MM.1S (cell line): Measurements from ENCODE around the gene SLC9A3.
A peak's percentile ranks its signal among the peaks of the same experiment; 100 is the strongest.

Source experiments
- DNase-seq: peaks from one replicate; pipeline ENCODE4 v3.0.0-alpha.2; 2015
- H2AFZ ChIP-seq: fragments of 300-600 bp; sonication (generic); 2 replicates; pipeline ENCODE4 v1.6.0; 2016; ENCODE audit warnings: antibody characterized with exemption, low read length
- H3F3A ChIP-seq: fragments of 300-600 bp; sonication (generic); 2 replicates; pipeline ENCODE4 v1.6.1; 2016; ENCODE audit warnings: mild to moderate bottlenecking, antibody characterized with exemption, low read length, moderate library complexity, mixed read lengths; ENCODE audit not compliant: insufficient read depth
- H3K27ac ChIP-seq: fragments of 300-600 bp; sonication (generic); 2 replicates; pipeline ENCODE4 v1.5.1; 2016; ENCODE audit warnings: mild to moderate bottlenecking, low read length
- H3K27me3 ChIP-seq: fragments of 300-600 bp; sonication (generic); replicated peaks from 2 replicates; pipeline ENCODE4 v1.6.0; 2016; ENCODE audit warnings: low read length; ENCODE audit not compliant: insufficient read depth
- H3K36me3 ChIP-seq: fragments of 300-600 bp; sonication (generic); replicated peaks from 2 replicates; pipeline ENCODE4 v1.6.1; 2016; ENCODE audit warnings: mild to moderate bottlenecking, low read length, mixed read lengths; ENCODE audit not compliant: insufficient read depth
- H3K4me1 ChIP-seq: fragments of 300-600 bp; sonication (generic); 2 replicates; pipeline ENCODE4 v1.6.1; 2016; ENCODE audit warnings: low read length, mixed read lengths
- H3K4me2 ChIP-seq: fragments of 300-600 bp; sonication (generic); 2 replicates; pipeline ENCODE4 v1.6.0; 2016; ENCODE audit warnings: low read depth, low read length
- H3K4me3 ChIP-seq: fragments of 300-600 bp; sonication (generic); 2 replicates; pipeline ENCODE4 v1.5.1; 2016; ENCODE audit warnings: low read length, mixed read lengths
- H3K79me2 ChIP-seq: fragments of 300-600 bp; sonication (generic); 2 replicates; pipeline ENCODE4 v1.6.1; 2016; ENCODE audit warnings: mixed run types, low read length, mixed read lengths
- H3K9ac ChIP-seq: fragments of 300-600 bp; sonication (generic); 2 replicates; pipeline ENCODE4 v1.6.1; 2016; ENCODE audit warnings: low read length, mixed read lengths
- H3K9me2 ChIP-seq: fragments of 300-600 bp; sonication (generic); replicated peaks from 2 replicates; pipeline ENCODE4 v1.6.1; 2016; ENCODE audit warnings: mild to moderate bottlenecking, low read length, mixed read lengths; ENCODE audit not compliant: insufficient read depth
- H3K9me3 ChIP-seq: fragments of 300-600 bp; sonication (generic); replicated peaks from 2 replicates; pipeline ENCODE4 v1.6.1; 2016; ENCODE audit warnings: mild to moderate bottlenecking, low read length, mixed read lengths; ENCODE audit not compliant: insufficient read depth
- H4K20me1 ChIP-seq: fragments of 300-600 bp; sonication (generic); 2 replicates; pipeline ENCODE4 v1.6.1; 2016; ENCODE audit warnings: mild to moderate bottlenecking, low read length, moderate library complexity, mixed read lengths; ENCODE audit not compliant: insufficient read depth
- EZH2 ChIP-seq: fragments of 300-600 bp; sonication (generic); optimal IDR thresholded peaks from 2 replicates; pipeline ENCODE3; 2017; ENCODE audit warnings: low read depth, mild to moderate bottlenecking, antibody characterized with exemption, low read length, mixed read lengths
- EZH2phosphoT487 ChIP-seq: fragments of 300-600 bp; sonication (generic); IDR thresholded peaks from 2 replicates; pipeline ENCODE4 v1.6.1; 2018; ENCODE audit warnings: antibody characterized with exemption, low read length
- TF ChIP-seq, protein P1 (sequence below): fragments of 300-600 bp; sonication (generic); IDR thresholded peaks from 2 replicates; pipeline ENCODE4 v1.5.1; 2016; ENCODE audit warnings: antibody characterized with exemption, low read length, mixed read lengths

The SLC9A3 gene

DNA sequence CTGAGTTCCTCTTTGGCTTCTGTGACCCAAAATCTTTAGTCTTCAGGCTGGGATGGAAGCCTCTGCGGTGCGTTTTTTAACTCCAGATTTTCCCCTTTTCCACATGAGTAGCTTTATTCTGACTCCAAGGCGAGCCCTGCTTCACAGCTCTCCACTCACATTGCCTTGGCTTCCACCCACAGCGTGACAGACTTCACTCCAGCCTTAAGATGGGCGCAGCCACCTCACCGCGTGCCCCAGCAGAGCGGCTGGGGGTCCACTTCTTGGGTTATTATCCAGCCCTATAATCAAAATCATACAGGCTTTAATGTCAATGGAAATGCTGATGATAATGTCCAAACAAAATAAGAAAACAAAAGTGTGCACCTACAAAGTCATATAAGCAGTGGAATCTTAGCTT lies 80.0 kb downstream of the SLC9A3 start:
- H2AFZ ChIP-seq, result no peak overlapping the region

DNA sequence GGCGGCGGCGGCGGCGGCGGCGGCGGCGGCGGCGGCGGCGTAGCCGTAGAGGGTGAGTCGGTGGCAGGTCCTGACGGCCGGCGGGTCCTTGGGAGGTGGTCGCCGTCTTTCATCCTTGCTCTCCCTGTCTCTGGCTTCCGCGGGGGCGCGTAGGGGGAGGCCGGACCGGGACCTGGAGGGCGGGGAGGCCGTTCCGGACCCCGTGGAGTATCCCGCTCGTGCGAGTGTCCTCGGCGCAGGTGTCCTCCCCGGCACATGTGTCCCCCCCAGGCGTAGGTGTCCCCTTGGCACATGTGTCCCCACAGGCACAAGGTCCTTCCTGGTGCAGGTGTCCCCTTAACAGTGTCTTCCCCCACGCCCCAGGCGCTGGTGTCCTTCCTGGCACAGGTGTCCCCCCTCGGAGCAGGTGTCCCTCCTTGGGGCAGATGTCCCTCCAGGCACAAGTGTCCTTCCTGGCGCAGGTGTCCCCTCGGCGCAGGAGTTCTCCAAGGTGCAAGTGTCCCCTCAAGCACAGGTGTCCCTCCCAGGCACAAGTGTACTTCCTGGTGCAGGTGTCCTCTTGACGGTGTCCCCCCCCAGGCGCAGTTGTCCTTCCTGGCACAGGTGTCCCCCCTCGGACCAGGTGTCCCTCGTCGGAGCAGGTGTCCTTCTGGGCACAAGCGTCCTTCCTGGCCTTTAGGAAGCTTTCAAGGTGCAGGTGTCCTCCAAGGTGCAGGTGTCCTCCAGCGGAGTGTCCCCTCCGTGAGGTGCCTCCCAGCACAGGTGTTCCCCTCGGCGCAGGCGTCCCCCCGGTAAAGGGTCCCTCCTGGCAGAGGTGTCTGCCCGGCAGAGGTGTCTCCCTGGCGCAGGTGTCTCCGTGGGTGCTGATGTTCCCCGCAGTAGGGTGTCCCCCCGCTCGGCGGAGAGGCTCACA lies 80.8 kb downstream of the SLC9A3 start:
- Histone ChIP-seq H2AFZ (peak overlapping the region; percentile 52; the same call in 1 of the 2 replicates), H3K79me2 (peaks cover 48% of the 10 kb centered on the region)

More for the DNA sequence above, 80.0 kb downstream of the SLC9A3 start:
- H3K4me1 ChIP-seq, result peaks cover 24% of the 10 kb centered on the region
- no peak overlapping the region for H3K27ac ChIP-seq
- H3F3A ChIP-seq, result 0 out of 2 replicates have a peak, but pooled peaks cover 3% of the 10 kb centered on the region
- no peaks in the 10 kb centered on the region for H3K9me3 ChIP-seq
- H3K9ac ChIP-seq, result no peak overlapping the region
- TF ChIP-seq, protein P1, sequence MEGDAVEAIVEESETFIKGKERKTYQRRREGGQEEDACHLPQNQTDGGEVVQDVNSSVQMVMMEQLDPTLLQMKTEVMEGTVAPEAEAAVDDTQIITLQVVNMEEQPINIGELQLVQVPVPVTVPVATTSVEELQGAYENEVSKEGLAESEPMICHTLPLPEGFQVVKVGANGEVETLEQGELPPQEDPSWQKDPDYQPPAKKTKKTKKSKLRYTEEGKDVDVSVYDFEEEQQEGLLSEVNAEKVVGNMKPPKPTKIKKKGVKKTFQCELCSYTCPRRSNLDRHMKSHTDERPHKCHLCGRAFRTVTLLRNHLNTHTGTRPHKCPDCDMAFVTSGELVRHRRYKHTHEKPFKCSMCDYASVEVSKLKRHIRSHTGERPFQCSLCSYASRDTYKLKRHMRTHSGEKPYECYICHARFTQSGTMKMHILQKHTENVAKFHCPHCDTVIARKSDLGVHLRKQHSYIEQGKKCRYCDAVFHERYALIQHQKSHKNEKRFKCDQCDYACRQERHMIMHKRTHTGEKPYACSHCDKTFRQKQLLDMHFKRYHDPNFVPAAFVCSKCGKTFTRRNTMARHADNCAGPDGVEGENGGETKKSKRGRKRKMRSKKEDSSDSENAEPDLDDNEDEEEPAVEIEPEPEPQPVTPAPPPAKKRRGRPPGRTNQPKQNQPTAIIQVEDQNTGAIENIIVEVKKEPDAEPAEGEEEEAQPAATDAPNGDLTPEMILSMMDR, result no peak
- TF ChIP-seq EZH2, result no peak
- TF ChIP-seq EZH2phosphoT487, result no peak
- H3K79me2 ChIP-seq, result peaks cover 50% of the 10 kb centered on the region
- 0 out of 2 replicates have a peak, but pooled peaks cover 12% of the 10 kb centered on the region for H3K36me3 ChIP-seq
- peak overlapping the region; percentile 94 for H3K4me2 ChIP-seq
- H3K9me2 ChIP-seq, result no peaks in the 10 kb centered on the region
- H3K27me3 ChIP-seq, result no peaks in the 10 kb centered on the region
- H4K20me1 ChIP-seq, result no peaks in the 10 kb centered on the region
- DNase-seq, result no peak
- H3K4me3 ChIP-seq, result peak overlapping the region; percentile 100; the same call in 1 of the 2 replicates

GRCh38 chr5:442335-443238 lies 81.7 kb downstream of the SLC9A3 start, which contains the start of gene EXOC3:
Gene EXOC3, plus strand, starts transcription at chr5:443176. Its CDS starts 3,030 bp downstream, at chr5:446206.
- peak within 1 kb of the TSS; percentile 84 for H3K9ac ChIP-seq
- H3K36me3 ChIP-seq, result 0 out of 2 replicates have a peak, but pooled peaks cover 3% of the 10 kb centered on the region
- peaks cover 24% of the 10 kb centered on the region for H3K4me1 ChIP-seq
- peak within 1 kb of the TSS; percentile 17; the same call in 1 of the 2 replicates for H3K27ac ChIP-seq
- 0 out of 2 replicates have a peak, but pooled peaks cover 3% of the 10 kb centered on the region for H3F3A ChIP-seq
- H3K4me2 ChIP-seq, result peak within 1 kb of the TSS; percentile 96
- no peaks in the 10 kb centered on the region for H3K9me3 ChIP-seq
- peak within 1 kb of the TSS; percentile 100 for H3K4me3 ChIP-seq
- no peaks in the 10 kb centered on the region for H3K9me2 ChIP-seq
- peaks cover 44% of the 10 kb centered on the region for H3K79me2 ChIP-seq
- H3K27me3 ChIP-seq, result no peaks in the 10 kb centered on the region
- TF ChIP-seq EZH2phosphoT487, result no peak
- TF ChIP-seq EZH2, result no peak
- TF ChIP-seq, protein P1, result no peak
- peak within 1 kb of the TSS; percentile 98 for H2AFZ ChIP-seq
- no peaks in the 10 kb centered on the region for H4K20me1 ChIP-seq
- peak; percentile 75 for DNase-seq

More for the DNA sequence above, 80.8 kb downstream of the SLC9A3 start:
- H3K9me2 ChIP-seq, result no peaks in the 10 kb centered on the region
- 0 out of 2 replicates have a peak, but pooled peaks cover 10% of the 10 kb centered on the region for H3K36me3 ChIP-seq
- H3K27ac ChIP-seq, result no peak overlapping the region
- DNase-seq, result peak; percentile 10
- no peaks in the 10 kb centered on the region for H3K9me3 ChIP-seq
- peak overlapping the region; percentile 94 for H3K4me2 ChIP-seq
- H4K20me1 ChIP-seq, result no peaks in the 10 kb centered on the region
- H3F3A ChIP-seq, result 0 out of 2 replicates have a peak, but pooled peaks cover 3% of the 10 kb centered on the region
- TF ChIP-seq, protein P1, result no peak
- TF ChIP-seq EZH2phosphoT487 (no peak), EZH2 (no peak)
- peak overlapping the region; percentile 100 for H3K4me3 ChIP-seq
- peaks cover 24% of the 10 kb centered on the region for H3K4me1 ChIP-seq
- H3K9ac ChIP-seq, result peak overlapping the region; percentile 71
- H3K27me3 ChIP-seq, result no peaks in the 10 kb centered on the region
